Endometrial microvascular endothelial cells (primary cell): ENCODE data around the gene CRY1. TPM values are rescaled to one million over a fixed set of nuclear protein-coding genes. Genes with fewer than 3 reads are reported as not detected.

Source experiments
- in situ Hi-C: cut with HindIII; loops from 2 replicates; pipeline ENCODE4 v1.10.0; 2017; ENCODE audit warnings: low sequenced_read_pairs, low pct_unique_long_range_greater_than_20kb; ENCODE audit errors: inconsistent ontology term
- total RNA-seq: library from RNA; depleted of rRNA; stranded (reverse); fragments of >200 nt; gene quantifications from one replicate; pipeline ENCODE4 v1.2.3, GENCODE V29; 2015; ENCODE audit errors: inconsistent ontology term

CRY1 gene
- total RNA-seq, 1 donor from 2014 or later, result 18.4 TPM

DNA sequence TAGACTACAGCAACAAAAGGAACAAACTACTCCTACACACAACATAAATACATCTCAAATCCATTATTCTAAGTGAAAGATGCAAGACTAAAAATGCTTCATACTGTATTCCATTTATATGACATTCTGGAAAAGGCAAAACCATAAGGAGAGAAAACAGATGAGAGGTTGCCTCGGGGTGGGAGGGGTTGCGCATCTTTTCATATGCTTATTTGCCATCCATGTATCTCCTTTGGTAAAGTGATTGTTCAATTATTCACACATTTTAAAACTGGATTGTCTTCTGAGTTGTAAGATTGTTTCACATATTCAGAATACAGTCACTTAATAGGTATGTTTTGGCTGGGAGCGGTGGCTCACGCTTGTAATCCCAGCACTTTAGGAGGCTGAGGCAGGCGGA lies 142.8 kb downstream of the CRY1 start:
- in situ Hi-C loops, result no loop called here

DNA sequence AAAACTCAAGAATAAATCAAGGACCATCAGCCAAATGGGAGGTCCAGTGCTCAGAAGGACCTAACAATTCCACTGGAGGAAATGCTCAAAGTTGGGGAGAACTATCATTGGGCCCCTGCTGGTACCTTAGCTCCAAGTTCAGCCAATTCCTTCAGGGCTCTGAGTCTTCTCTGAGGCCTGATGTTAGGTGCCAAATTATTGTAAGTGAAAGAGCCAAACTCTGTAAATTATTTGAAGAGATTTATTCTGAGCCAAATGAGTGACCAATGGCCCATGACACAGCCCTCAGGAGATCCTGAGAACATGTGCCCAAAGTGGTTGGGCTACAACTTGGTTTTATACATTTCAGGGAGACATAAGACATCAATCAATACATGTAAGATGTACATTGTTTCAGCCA lies 145.9 kb downstream of the CRY1 start:
- in situ Hi-C loops, result no loop called here

DNA sequence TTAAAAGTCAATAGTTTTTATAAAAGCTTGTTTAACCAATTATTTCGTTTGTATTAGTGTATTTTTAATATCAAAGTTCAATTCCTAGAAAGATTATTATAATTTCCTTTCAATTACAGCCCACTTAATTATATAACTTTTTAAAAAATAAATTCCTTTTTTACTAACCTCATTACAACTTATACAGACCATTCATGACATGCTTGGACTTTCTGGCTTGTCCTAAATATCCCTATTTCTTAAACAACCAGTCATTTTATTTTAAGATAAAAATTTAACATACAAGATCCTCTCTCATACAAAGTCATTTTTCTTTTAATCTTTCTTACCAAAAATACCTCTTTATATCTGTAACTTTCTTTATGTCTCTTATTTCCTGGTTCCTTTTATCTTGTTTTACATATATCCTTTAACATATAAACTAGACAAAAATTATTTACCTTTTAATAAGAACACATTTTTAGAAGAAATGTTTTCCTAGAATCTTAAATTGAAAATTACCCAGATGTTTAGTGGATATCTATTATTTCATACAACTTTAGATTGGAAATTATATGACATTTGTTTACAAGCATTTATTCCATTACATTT lies 148.0 kb downstream of the CRY1 start:
- in situ Hi-C loops, result no loop called here

GRCh38 chr12:106942775-106943174 lies 150.6 kb downstream of the CRY1 start:
- in situ Hi-C loops, result no loop called here

- in situ Hi-C loops, result no loop called here
Observed at GRCh38 chr12:106941481-106942156, 151.7 kb downstream of the CRY1 start.

Other genes starting within 250 kb of the CRY1 start
- gene TMEM263, start 137.6 kb downstream of the CRY1 start, total RNA-seq, result 57.8 TPM
- gene MTERF2, start 106.4 kb downstream of the CRY1 start, total RNA-seq, result 10.6 TPM